Common myeloid progenitor, CD34-positive (primary cell): ENCODE results near the gene TEDC1.

Experiments
- CTCF ChIA-PET: fragments of 350-600 bp; sonication (Branson Sonifier 250); formaldehyde crosslinking; loops from one replicate; lab custom pipeline; 2021; ENCODE audit warnings: antibody characterized with exemption; lab: Charles Lee
- POLR2A ChIA-PET: fragments of 350-600 bp; sonication (Branson Sonifier 250); formaldehyde crosslinking; loops from one replicate; lab custom pipeline; 2021; ENCODE audit warnings: antibody characterized with exemption; lab: Charles Lee
- DNase-seq, 3 donors: peaks; one replicate each; pipeline versions ENCODE4 v3.0.0 to v3.0.0-alpha.2; 2013
- H3K27ac ChIP-seq, 2 experiments: 1 replicate in 1 of 2; 2 replicates in 1 of 2; pipeline ENCODE4 v1.7.0; 2013; ENCODE audit warnings: inconsistent platforms in 2 of 2, low read length in 2 of 2, mild to moderate bottlenecking in 2 of 2, low read depth in 1 of 2, moderate library complexity in 1 of 2; ENCODE audit not compliant: severe bottlenecking in 2 of 2, insufficient read depth in 1 of 2, poor library complexity in 1 of 2
- H3K27me3 ChIP-seq, 5 experiments: replicated peaks in 2 of 5; 1 replicate in 3 of 5; 2 replicates in 2 of 5; pipeline versions ENCODE4 v1.6.1 to v1.7.0; 2013; ENCODE audit warnings: low read length in 4 of 5, mild to moderate bottlenecking in 2 of 5, moderate library complexity in 2 of 5, inconsistent platforms in 1 of 5; ENCODE audit not compliant: insufficient read depth in 5 of 5, control insufficient read depth in 4 of 5
- H3K36me3 ChIP-seq, 4 experiments: 1 replicate in 2 of 4; 2 replicates in 2 of 4; pipeline versions ENCODE4 v1.6.1 to v1.7.0; 2013; ENCODE audit warnings: low read length in 3 of 4, control low read depth in 1 of 4, mild to moderate bottlenecking in 1 of 4; ENCODE audit not compliant: control insufficient read depth in 4 of 4, insufficient read depth in 4 of 4
- H3K4me1 ChIP-seq, 4 experiments: 1 replicate in 3 of 4; 2 replicates in 1 of 4; pipeline versions ENCODE4 v1.6.1 to v1.7.1; 2013; ENCODE audit warnings: low read length in 3 of 4, mild to moderate bottlenecking in 3 of 4, control low read depth in 1 of 4, inconsistent platforms in 1 of 4, moderate library complexity in 1 of 4; ENCODE audit not compliant: control insufficient read depth in 4 of 4, insufficient read depth in 4 of 4; ENCODE audit errors: control extremely low read depth in 1 of 4
- H3K4me3 ChIP-seq, 7 experiments: 1 replicate in 4 of 7; 2 replicates in 3 of 7; pipeline versions ENCODE4 v1.5.1 to v1.7.0; 2013; ENCODE audit warnings: mild to moderate bottlenecking in 7 of 7, low read length in 6 of 7, moderate library complexity in 6 of 7, inconsistent platforms in 2 of 7, low read depth in 2 of 7, control low read depth in 1 of 7; ENCODE audit not compliant: insufficient read depth in 4 of 7, control insufficient read depth in 1 of 7; ENCODE audit errors: extremely low read depth in 1 of 7
- H3K9me3 ChIP-seq, 5 experiments: 1 replicate in 4 of 5; 2 replicates in 1 of 5; pipeline versions ENCODE4 v1.6.1 to v1.7.1; 2013; ENCODE audit warnings: low read length in 4 of 5, mild to moderate bottlenecking in 2 of 5, inconsistent platforms in 1 of 5, low read depth in 1 of 5, moderate library complexity in 1 of 5; ENCODE audit not compliant: control insufficient read depth in 4 of 5, insufficient read depth in 2 of 5; ENCODE audit errors: control extremely low read depth in 1 of 5
- WGBS: methylation state at CpG from one replicate; pipeline ENCODE4 v1.1.5; 2013; ENCODE audit not compliant: insufficient coverage; 5-methylcytosine and 5-hydroxymethylcytosine counted together

TEDC1 gene

GRCh38 chr14:105534586-105534985, 43.5 kb downstream of the TEDC1 start:
- POLR2A ChIA-PET: no interaction called here
- Histone ChIP-seq H3K27ac (no peak overlapping the region), H3K36me3 (no peaks in the 10 kb centered on the region), H3K9me3 (no peaks in the 10 kb centered on the region), H3K27me3 (peaks cover 0 to 14% (median 6%) of the 10 kb centered on the region in 5 experiments), H3K4me3 (no peak overlapping the region), H3K4me1 (peaks cover 0 to 13% (median 6%) of the 10 kb centered on the region in 4 experiments)
- no peak for DNase-seq
- 86% methylated on average over 9 of the region's 13 CpGs for WGBS
- CTCF ChIA-PET: no interaction called here

- Histone ChIP-seq H3K9me3 (no peaks in the 10 kb centered on the region), H3K27me3 (peaks cover 0 to 12% (median 6%) of the 10 kb centered on the region in 5 experiments), H3K4me1 (peaks cover 0 to 3% (median 0%) of the 10 kb centered on the region in 4 experiments), H3K4me3 (no peak overlapping the region), H3K36me3 (no peaks in the 10 kb centered on the region), H3K27ac (no peak overlapping the region)
- POLR2A ChIA-PET: no interaction called here
- CTCF ChIA-PET: no interaction called here
- WGBS: 94% methylated on average over 7 of the region's 7 CpGs
- no peak for DNase-seq
Observed at GRCh38 chr14:105536051-105536450, 45.0 kb downstream of the TEDC1 start.

GRCh38 chr14:105536691-105537579, 45.9 kb downstream of the TEDC1 start:
- Histone ChIP-seq H3K4me1 (peaks cover 0 to 1% (median 0%) of the 10 kb centered on the region in 4 experiments), H3K36me3 (no peaks in the 10 kb centered on the region), H3K4me3 (no peak overlapping the region), H3K27ac (no peak overlapping the region), H3K9me3 (no peaks in the 10 kb centered on the region), H3K27me3 (peaks cover 0 to 12% (median 6%) of the 10 kb centered on the region in 5 experiments)
- POLR2A ChIA-PET: no interaction called here
- DNase-seq: no peak
- CTCF ChIA-PET: interaction anchor here (0.6 to 1.5 kb wide), 8 partner anchors 8 to 194 kb away, joined by 3 to 4 read pairs (median 4); no protein-coding TSS in a partner anchor
- 91% methylated on average over 32 of the region's 34 CpGs for WGBS

- Histone ChIP-seq H3K4me1 (no peaks in the 10 kb centered on the region), H3K36me3 (no peaks in the 10 kb centered on the region), H3K4me3 (no peak overlapping the region), H3K27me3 (peaks cover 0 to 12% (median 6%) of the 10 kb centered on the region in 5 experiments), H3K27ac (no peak overlapping the region), H3K9me3 (peaks cover 0 to 2% (median 0%) of the 10 kb centered on the region in 5 experiments)
- DNase-seq: peak in 2 of 3 donors; percentile 41 to 52
- ChIA-PET POLR2A (no interaction called here), CTCF (interaction anchor here (1.0 to 1.5 kb wide), 9 partner anchors 9 to 436 kb away, joined by 3 to 7 read pairs (median 3); no protein-coding TSS in a partner anchor)
- WGBS: 24% methylated on average over 28 of the region's 30 CpGs
Observed at GRCh38 chr14:105537580-105538474, 46.8 kb downstream of the TEDC1 start.

GRCh38 chr14:105538481-105539049, 47.5 kb downstream of the TEDC1 start:
- CTCF ChIA-PET: interaction anchor here (1.2 to 1.5 kb wide), 4 partner anchors 11 to 435 kb away, joined by 3 to 7 read pairs (median 3); no protein-coding TSS in a partner anchor
- H3K27me3 ChIP-seq: peaks cover 0 to 12% (median 6%) of the 10 kb centered on the region in 5 experiments
- 91% methylated on average over 22 of the region's 23 CpGs for WGBS
- no peak overlapping the region for H3K4me3 ChIP-seq
- no peak for DNase-seq
- H3K36me3 ChIP-seq: no peaks in the 10 kb centered on the region
- H3K27ac ChIP-seq: no peak overlapping the region
- H3K4me1 ChIP-seq: no peaks in the 10 kb centered on the region
- H3K9me3 ChIP-seq: peaks cover 0 to 4% (median 4%) of the 10 kb centered on the region in 5 experiments
- POLR2A ChIA-PET: no interaction called here

GRCh38 chr14:105540811-105541210, 49.8 kb downstream of the TEDC1 start:
- ChIA-PET CTCF (no interaction called here), POLR2A (no interaction called here)
- 90% methylated on average over 6 of the region's 9 CpGs for WGBS
- Histone ChIP-seq H3K27ac (no peak overlapping the region), H3K9me3 (peaks cover 1 to 7% (median 5%) of the 10 kb centered on the region in 5 experiments), H3K4me3 (no peak overlapping the region), H3K4me1 (no peaks in the 10 kb centered on the region), H3K36me3 (no peaks in the 10 kb centered on the region), H3K27me3 (peaks cover 0 to 11% (median 5%) of the 10 kb centered on the region in 5 experiments)
- no peak for DNase-seq
